ENCODE measurements around the gene PRDX5.

Gene PRDX5

GRCh38 chr11:64351136-64351631 is 33.3 kb downstream of the PRDX5 start:
- no peak for DNase-seq

GRCh38 chr11:64352099-64352994 is 34.4 kb downstream of the PRDX5 start:
- no peak for DNase-seq

- DNase-seq, result no peak
Observed at GRCh38 chr11:64352995-64353714, 35.2 kb downstream of the PRDX5 start.

GRCh38 chr11:64353715-64354506 is 36.0 kb downstream of the PRDX5 start:
- DNase-seq, result no peak

GRCh38 chr11:64355078-64355940 is 37.4 kb downstream of the PRDX5 start:
- peak; percentile 49 for DNase-seq

- peak; percentile 55 for DNase-seq
Observed at GRCh38 chr11:64356498-64357411, 38.8 kb downstream of the PRDX5 start.

GRCh38 chr11:64357446-64357845 is 39.5 kb downstream of the PRDX5 start:
- no peak for DNase-seq

GRCh38 chr11:64357904-64358535 is 40.1 kb downstream of the PRDX5 start:
- DNase-seq, result peak; percentile 59

GRCh38 chr11:64358536-64358906 is 40.6 kb downstream of the PRDX5 start:
- DNase-seq, result no peak

GRCh38 chr11:64358907-64359711 is 41.2 kb downstream of the PRDX5 start, which contains the start of gene RPS6KA4:
Gene RPS6KA4 (plus strand): TSS chr11:64359162. CDS start chr11:64359236, 74 bp downstream.
- DNase-seq, result peak; percentile 42

- no peak for DNase-seq
Observed at GRCh38 chr11:64359712-64360445, 42.0 kb downstream of the PRDX5 start.

- DNase-seq, result no peak
Observed at GRCh38 chr11:64360448-64360921, 42.6 kb downstream of the PRDX5 start.

- no peak for DNase-seq
Observed at GRCh38 chr11:64361659-64362058, 43.7 kb downstream of the PRDX5 start.

GRCh38 chr11:64362339-64362738 is 44.4 kb downstream of the PRDX5 start:
- no peak for DNase-seq

- no peak for DNase-seq
Observed at GRCh38 chr11:64364435-64364834, 46.5 kb downstream of the PRDX5 start.

- no peak for DNase-seq
Observed at GRCh38 chr11:64364911-64365310, 47.0 kb downstream of the PRDX5 start.

GRCh38 chr11:64366751-64367150 is 48.8 kb downstream of the PRDX5 start:
- no peak for DNase-seq

- DNase-seq, result no peak
Observed at GRCh38 chr11:64367931-64368672, 50.2 kb downstream of the PRDX5 start.

Data from stimulated activated CD4-positive, alpha-beta T cell treated with anti-CD3 and anti-CD28 coated beads, Interleukin-1b, Interleukin-23, amount 100 ng/mL, for 48 hours (primary cell).